ENCODE measurements around the gene TNFRSF8. TPM values are rescaled to one million over a fixed set of nuclear protein-coding genes. Genes with fewer than 3 reads are reported as not detected.

The TNFRSF8 gene
- polyA plus RNA-seq, 1 of the 3 experiments (the other 2 are of a cell fraction), result 0.07 TPM

DNA sequence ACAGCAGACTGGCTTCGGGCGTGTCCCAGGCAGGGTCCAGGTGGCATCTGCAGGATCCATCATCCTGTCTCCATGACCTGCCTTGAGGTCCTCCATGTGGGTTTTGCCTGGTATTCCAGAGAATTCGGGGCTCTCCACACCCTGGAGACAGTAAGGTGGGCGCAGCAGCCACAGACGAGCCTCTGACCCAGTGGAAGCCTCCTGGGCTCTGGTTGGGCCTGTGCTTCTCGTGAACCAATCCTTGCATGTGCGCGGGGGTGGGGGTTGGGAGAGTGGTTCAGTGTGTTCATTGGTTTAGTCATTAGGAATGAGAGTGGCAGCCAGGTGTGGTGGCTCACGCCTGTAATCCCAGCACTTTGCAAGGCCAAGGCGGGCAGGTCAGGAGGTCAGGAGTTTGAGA, 71.6 kb downstream of the TNFRSF8 start:
- Histone ChIP-seq H3K4me2 (no peak overlapping the region), H3K9ac (no peak overlapping the region), H2AFZ (ENCODE audit: low read depth) (no peak overlapping the region), H3K4me1 (ENCODE audit: control insufficient read depth in 1 of 2, insufficient read depth in 2 of 2, low read depth in 1 of 2, low read length in 1 of 2) (no peaks in the 10 kb centered on the region; a peak in 1 of 4 replicates), H3F3A (replicated peaks; ENCODE audit: insufficient read depth) (no peaks in the 10 kb centered on the region), H3K4me3 (ENCODE audit: low read depth in 2 of 2, low read length in 1 of 2) (no peak overlapping the region), H3K9me3 (no peaks in the 10 kb centered on the region), H3K9me2 (no peaks in the 10 kb centered on the region), H3K36me3 (replicated peaks in 1 of 2; ENCODE audit: control insufficient read depth in 1 of 2, insufficient read depth in 2 of 2, low read length in 1 of 2) (no peaks in the 10 kb centered on the region), H3K27ac (ENCODE audit: low read depth in 2 of 2, low read length in 1 of 2) (no peak overlapping the region), H3K79me2 (ENCODE audit: insufficient read depth) (no peaks in the 10 kb centered on the region), H4K20me1 (ENCODE audit: insufficient read depth) (no peaks in the 10 kb centered on the region), H3K27me3 (ENCODE audit: insufficient read depth) (no peaks in the 10 kb centered on the region)
- TF ChIP-seq GABPA (IDR thresholded peaks at IDR 0.05; ENCODE audit: low read depth), result no peak
- no peak for DNase-seq
- CTCF ChIA-PET, result interaction anchor here (0.6 to 3.9 kb wide), 4 partner anchors 10 to 74 kb away, joined by 3 to 27 read pairs (median 6); no protein-coding TSS in a partner anchor
- POLR2A ChIA-PET, result no interaction called here
- WGBS (ENCODE audit: low lambda C conversion rate), result 94% methylated on average over 7 of the region's 10 CpGs

DNA sequence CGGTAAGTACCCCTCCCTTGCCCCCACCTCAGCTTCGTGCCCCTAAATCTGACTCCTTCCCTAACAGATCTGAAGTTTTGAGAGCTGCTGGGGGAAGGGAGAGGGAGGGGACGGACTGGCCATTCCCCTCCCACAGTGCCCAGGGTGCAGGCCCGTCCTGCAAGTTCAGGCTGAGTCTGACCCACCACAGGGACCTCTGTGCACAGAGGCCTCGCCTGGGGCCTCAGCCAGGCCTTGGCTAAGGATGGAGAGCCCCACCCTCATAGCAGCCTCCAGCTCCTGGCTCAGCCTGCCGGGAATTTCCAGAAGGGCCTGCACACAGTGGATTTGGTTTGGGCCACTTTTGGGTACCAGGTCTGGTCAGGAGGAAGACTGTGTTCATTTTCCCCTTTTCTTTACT, 72.5 kb downstream of the TNFRSF8 start:
- CTCF ChIA-PET, result interaction anchor here (1.0 to 3.9 kb wide), 3 partner anchors 11 to 73 kb away, joined by 4 to 27 read pairs (median 9); no protein-coding TSS in a partner anchor
- Histone ChIP-seq H2AFZ (ENCODE audit: low read depth) (no peak overlapping the region), H4K20me1 (ENCODE audit: insufficient read depth) (no peaks in the 10 kb centered on the region), H3K4me1 (ENCODE audit: control insufficient read depth in 1 of 2, insufficient read depth in 2 of 2, low read depth in 1 of 2, low read length in 1 of 2) (no peaks in the 10 kb centered on the region; a peak in 1 of 4 replicates), H3K27me3 (ENCODE audit: insufficient read depth) (no peaks in the 10 kb centered on the region), H3K79me2 (ENCODE audit: insufficient read depth) (no peaks in the 10 kb centered on the region), H3K9me3 (no peaks in the 10 kb centered on the region), H3K9me2 (no peaks in the 10 kb centered on the region), H3K9ac (no peak overlapping the region), H3K36me3 (replicated peaks in 1 of 2; ENCODE audit: control insufficient read depth in 1 of 2, insufficient read depth in 2 of 2, low read length in 1 of 2) (no peaks in the 10 kb centered on the region), H3F3A (replicated peaks; ENCODE audit: insufficient read depth) (no peaks in the 10 kb centered on the region), H3K4me2 (no peak overlapping the region), H3K4me3 (ENCODE audit: low read depth in 2 of 2, low read length in 1 of 2) (no peak overlapping the region), H3K27ac (ENCODE audit: low read depth in 2 of 2, low read length in 1 of 2) (no peak overlapping the region)
- DNase-seq, result no peak
- POLR2A ChIA-PET, result no interaction called here
- TF ChIP-seq, protein P1, sequence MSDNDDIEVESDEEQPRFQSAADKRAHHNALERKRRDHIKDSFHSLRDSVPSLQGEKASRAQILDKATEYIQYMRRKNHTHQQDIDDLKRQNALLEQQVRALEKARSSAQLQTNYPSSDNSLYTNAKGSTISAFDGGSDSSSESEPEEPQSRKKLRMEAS (IDR thresholded peaks at IDR 0.05; ENCODE audit: low read depth), result no peak
- TF ChIP-seq, protein P2, sequence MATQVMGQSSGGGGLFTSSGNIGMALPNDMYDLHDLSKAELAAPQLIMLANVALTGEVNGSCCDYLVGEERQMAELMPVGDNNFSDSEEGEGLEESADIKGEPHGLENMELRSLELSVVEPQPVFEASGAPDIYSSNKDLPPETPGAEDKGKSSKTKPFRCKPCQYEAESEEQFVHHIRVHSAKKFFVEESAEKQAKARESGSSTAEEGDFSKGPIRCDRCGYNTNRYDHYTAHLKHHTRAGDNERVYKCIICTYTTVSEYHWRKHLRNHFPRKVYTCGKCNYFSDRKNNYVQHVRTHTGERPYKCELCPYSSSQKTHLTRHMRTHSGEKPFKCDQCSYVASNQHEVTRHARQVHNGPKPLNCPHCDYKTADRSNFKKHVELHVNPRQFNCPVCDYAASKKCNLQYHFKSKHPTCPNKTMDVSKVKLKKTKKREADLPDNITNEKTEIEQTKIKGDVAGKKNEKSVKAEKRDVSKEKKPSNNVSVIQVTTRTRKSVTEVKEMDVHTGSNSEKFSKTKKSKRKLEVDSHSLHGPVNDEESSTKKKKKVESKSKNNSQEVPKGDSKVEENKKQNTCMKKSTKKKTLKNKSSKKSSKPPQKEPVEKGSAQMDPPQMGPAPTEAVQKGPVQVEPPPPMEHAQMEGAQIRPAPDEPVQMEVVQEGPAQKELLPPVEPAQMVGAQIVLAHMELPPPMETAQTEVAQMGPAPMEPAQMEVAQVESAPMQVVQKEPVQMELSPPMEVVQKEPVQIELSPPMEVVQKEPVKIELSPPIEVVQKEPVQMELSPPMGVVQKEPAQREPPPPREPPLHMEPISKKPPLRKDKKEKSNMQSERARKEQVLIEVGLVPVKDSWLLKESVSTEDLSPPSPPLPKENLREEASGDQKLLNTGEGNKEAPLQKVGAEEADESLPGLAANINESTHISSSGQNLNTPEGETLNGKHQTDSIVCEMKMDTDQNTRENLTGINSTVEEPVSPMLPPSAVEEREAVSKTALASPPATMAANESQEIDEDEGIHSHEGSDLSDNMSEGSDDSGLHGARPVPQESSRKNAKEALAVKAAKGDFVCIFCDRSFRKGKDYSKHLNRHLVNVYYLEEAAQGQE (IDR thresholded peaks at IDR 0.05; ENCODE audit: low read depth, low read length), result no peak
- no peak for TF ChIP-seq MXI1 (IDR thresholded peaks at IDR 0.05; ENCODE audit: low read depth, low read length)
- TF ChIP-seq YY1 (IDR thresholded peaks at IDR 0.05; ENCODE audit: low read depth), result no peak
- WGBS (ENCODE audit: low lambda C conversion rate), result 60% methylated on average over 1 of the region's 6 CpGs

DNA sequence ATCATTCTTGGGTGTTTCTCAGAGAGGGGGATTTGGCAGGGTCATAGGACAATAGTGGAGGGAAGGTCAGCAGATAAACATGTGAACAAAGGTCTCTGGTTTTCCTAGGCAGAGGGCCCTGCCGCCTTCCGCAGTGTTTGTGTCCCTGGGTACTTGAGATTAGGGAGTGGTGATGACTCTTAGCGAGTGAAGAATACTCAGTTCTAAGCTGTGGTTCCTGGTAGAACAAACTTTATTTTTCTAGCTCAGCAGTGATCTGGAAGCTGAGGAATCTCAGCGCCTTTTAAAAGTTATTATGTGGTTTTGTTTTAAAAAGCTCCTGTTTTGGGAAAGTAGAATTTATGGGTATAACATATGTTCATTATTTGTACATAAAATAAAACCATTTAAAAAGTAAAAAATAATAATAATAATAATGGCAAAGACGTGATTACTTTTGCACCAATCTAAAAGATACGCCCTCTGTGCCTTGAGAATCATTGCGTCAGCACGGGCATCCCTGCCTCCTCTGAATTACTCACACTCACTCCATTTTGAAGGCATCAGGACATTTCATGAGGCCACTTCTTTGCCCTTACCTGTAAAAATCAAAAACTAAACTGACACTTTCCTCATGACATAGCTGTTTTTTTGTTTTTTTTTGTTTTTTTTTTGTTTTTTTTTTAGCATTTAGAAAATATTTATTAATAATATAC, 74.0 kb downstream of the TNFRSF8 start:
- Histone ChIP-seq H3K4me3 (ENCODE audit: low read depth in 2 of 2, low read length in 1 of 2) (no peak overlapping the region), H3K9me2 (no peaks in the 10 kb centered on the region), H3K4me1 (ENCODE audit: control insufficient read depth in 1 of 2, insufficient read depth in 2 of 2, low read depth in 1 of 2, low read length in 1 of 2) (no peaks in the 10 kb centered on the region; a peak in 1 of 4 replicates), H2AFZ (ENCODE audit: low read depth) (no peak overlapping the region), H3K36me3 (replicated peaks in 1 of 2; ENCODE audit: control insufficient read depth in 1 of 2, insufficient read depth in 2 of 2, low read length in 1 of 2) (no peaks in the 10 kb centered on the region), H3F3A (replicated peaks; ENCODE audit: insufficient read depth) (no peaks in the 10 kb centered on the region), H3K79me2 (ENCODE audit: insufficient read depth) (no peaks in the 10 kb centered on the region), H3K9me3 (no peaks in the 10 kb centered on the region), H3K9ac (no peak overlapping the region), H4K20me1 (ENCODE audit: insufficient read depth) (no peaks in the 10 kb centered on the region), H3K4me2 (no peak overlapping the region), H3K27ac (ENCODE audit: low read depth in 2 of 2, low read length in 1 of 2) (no peak overlapping the region), H3K27me3 (ENCODE audit: insufficient read depth) (no peaks in the 10 kb centered on the region)
- 81% methylated on average over 8 of the region's 8 CpGs for WGBS (ENCODE audit: low lambda C conversion rate)
- ChIA-PET CTCF (interaction anchor here (0.8 to 9.6 kb wide), 5 partner anchors 12 to 71 kb away, joined by 3 to 98 read pairs (median 4); no protein-coding TSS in a partner anchor), POLR2A (no interaction called here)
- no peak for DNase-seq
- TF ChIP-seq EP300 (IDR thresholded peaks at IDR 0.05; ENCODE audit: borderline replicate concordance in 1 of 2, low read depth in 1 of 2, low read length in 1 of 2) (no peak), TEAD4 (IDR thresholded peaks at IDR 0.05; ENCODE audit: borderline replicate concordance, insufficient read depth) (no peak), RXRA (IDR thresholded peaks at IDR 0.05; ENCODE audit: borderline replicate concordance, low read depth) (no peak), NRF1 (IDR thresholded peaks at IDR 0.05; ENCODE audit: low read depth, low read length) (no peak), MEF2A (IDR thresholded peaks at IDR 0.05; ENCODE audit: borderline replicate concordance, low read depth) (no peak), RFX5 (IDR thresholded peaks at IDR 0.05; ENCODE audit: low read length) (no peak)
- TF ChIP-seq, protein P2 (IDR thresholded peaks at IDR 0.05; ENCODE audit: low read depth, low read length), result no peak
- TF ChIP-seq, protein P1 (IDR thresholded peaks at IDR 0.05; ENCODE audit: low read depth), result no peak
